ENCODE measurements around the gene SLC2A11.
"Not testable (repeated sequence)": the region's sequence is repeated elsewhere in the genome, so short reads cannot be mapped to it uniquely, and the experiment has no call there.

SLC2A11 gene

DNA sequence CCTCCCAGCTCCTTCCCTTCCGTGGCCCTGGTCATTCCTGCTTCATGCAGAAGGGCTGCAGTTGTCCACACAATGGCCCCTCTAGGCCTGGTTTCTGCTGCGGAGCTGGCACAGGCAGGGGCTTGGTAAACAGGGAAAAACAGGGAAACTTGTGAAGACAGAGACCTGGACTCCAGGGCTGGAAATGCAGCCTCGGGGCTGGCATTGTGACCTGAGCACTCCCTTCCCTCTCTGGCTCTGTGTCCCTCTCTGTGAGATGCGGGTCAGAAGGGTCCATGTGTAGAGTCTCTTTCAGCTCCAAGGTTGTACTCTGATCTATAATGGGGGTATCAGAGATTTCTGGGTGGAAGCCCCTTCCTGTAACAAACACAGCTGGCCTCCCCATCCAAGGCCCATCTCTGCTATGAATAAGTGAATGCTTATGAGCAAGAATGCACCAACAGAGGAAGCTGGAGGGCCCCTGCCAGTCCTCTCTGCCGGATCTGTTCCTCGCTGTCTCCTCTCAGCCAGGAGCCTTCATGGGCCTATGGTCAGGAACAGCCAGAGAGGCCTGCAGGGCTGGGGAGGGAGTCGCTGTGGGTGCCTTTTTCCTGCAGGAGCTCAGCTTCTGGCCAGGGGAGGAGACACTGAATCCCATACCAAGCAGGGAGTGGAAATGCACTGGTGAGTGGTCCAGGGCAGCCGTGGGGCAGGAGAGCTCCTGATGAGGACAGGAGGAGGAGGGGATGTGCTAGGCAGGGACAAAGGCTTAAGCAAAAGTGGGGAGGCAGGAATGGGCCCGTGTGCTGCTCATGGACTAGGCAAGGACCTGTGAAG lies 12.2 kb upstream of the SLC2A11 start:
- FAIRE-seq (peak; percentile 63), DNase-seq (ENCODE audit: insufficient read length, low spot score) (no peak)

DNA sequence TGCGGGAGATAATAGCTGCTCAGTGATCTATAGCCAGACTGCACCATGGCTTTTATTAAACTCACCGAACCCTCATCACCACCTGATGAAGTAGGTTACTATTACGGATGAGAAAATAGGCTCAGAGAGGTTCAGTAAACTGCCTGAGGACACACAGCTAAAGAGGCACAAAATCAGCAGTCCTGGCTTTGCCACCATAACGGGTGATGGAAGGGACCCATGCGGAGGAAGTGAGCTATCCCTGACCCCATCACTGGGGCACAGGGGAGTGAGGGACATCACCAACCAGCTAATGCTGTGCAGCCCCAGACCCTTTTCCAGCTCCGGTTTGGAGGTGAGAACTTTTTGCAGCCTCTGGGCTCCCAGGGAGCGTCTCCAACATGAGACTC lies 11.6 kb upstream of the SLC2A11 start:
- FAIRE-seq (no peak), DNase-seq (ENCODE audit: insufficient read length, low spot score) (no peak)

DNA sequence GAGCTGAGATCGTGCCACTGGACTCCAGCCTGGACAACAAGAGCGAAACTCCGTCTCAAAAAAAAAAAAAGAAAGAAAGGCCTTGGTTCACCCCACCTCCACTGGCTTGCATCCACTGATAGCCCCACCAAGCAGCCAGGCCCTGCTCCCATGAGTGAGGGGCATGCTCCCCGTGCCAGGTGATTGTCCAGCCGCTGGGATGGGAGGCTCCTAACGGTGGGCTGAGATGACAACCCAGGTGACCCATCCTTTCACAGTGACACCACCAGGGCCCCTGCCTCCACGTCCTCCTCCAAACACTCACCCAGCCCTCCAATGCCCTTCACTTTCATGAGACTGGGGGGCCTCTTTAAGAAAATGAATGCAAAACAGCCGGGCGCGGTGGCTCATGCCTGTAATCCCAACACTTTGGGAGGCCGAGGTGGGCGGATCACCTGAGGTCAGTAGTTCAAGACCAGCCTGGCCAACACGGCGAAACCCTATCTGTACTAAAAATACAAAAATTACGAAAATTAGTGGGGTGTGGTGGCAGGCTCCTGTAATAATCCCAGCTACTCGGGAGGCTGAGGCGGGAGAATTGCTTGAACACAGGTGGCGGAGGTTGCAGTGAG lies 10.3 kb upstream of the SLC2A11 start:
- DNase-seq (ENCODE audit: insufficient read length, low spot score) (no peak), FAIRE-seq (no peak)

DNA sequence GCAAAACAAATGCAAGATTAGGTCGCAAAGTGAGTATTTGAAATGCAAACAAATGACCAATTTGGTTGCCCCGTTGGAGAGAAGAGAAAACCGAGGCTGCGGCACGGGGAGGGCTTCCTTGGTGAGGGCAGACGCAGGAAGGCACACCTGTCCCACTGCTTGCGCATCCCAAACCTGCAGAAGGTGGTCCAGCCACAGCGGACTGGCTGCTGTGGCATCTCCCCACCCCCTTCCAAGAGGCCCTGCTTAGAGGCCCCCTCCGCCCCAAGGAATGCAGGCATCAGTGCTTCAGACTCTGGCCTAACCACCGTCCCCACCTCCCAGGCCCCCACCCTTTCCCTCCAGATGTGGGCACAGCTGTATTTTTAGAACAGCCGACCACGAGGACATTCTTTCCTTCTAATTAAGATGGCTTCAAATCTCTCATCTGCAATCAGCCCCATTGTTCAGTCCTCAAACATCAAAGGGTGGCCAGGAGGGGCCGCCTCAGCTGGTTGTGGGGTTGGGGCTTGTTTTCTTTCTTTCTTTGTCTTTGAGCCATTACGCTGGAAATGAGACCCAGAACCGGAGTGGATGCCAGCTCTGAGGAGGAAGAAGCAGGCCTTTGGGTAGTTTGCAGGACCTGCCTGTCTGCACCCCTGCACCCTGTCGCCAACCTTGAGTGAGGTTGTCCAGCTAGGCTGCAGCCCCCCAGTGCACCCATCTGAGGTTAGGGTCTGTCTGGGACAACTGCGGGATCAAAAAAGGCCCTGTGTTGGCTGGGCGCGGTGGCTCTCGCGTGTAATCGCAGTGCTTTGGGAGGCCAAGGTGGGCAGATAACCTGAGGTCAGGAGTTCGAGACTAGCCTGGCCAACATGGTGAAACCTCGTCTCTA lies 9.4 kb upstream of the SLC2A11 start:
- FAIRE-seq (peak; percentile 23), DNase-seq (ENCODE audit: insufficient read length, low spot score) (no peak)

DNA sequence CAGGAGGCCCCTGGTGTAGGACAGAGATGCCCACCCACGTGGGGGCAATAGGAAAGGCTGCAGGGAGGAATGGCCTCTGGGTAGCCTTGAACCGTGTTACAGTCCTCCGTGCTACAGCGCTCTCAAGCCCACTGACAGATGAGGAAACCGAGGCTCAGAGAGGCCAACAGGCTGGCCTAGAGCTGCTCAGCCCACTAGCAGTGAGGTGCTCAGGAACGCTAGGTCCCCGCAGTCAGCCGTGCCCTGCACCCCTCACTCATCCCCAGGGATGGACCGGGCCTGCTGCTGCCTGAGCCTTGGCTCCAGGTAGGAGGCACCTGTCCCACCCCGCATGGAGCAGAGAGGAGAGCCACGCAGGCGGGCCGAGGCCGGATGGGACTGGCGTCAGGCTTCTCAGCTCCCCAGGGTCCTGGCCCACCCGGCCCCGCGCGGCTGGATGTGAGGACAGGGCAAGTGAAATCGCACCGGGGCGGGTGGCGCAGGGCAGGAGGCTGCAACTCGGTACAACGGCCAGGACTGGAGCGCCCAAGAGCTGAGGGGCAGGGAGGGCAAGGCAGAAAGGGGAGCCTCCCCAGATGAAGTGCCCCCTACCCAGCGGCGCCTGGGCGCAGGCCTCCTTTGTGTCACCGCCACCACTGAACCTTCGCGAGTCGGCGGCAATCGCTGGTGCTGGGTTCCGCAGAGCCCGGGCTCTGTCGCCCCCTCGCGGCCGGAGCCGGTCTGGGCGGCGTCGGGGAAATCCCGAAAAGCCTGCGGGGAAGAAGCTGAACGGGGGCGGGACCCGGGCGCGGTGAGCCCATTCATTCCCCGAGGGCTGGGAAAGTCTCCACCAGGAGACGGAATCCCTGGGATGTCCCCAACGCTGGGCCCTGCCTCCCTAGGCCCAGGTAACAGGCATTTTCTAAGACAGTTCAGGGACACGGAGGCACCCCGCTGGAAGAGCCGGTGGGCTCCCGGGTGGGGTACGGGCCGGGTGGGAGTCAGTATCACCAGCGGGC lies 8.4 kb upstream of the SLC2A11 start:
- FAIRE-seq (peak; percentile 85), DNase-seq (ENCODE audit: insufficient read length, low spot score) (peak; percentile 77)

DNA sequence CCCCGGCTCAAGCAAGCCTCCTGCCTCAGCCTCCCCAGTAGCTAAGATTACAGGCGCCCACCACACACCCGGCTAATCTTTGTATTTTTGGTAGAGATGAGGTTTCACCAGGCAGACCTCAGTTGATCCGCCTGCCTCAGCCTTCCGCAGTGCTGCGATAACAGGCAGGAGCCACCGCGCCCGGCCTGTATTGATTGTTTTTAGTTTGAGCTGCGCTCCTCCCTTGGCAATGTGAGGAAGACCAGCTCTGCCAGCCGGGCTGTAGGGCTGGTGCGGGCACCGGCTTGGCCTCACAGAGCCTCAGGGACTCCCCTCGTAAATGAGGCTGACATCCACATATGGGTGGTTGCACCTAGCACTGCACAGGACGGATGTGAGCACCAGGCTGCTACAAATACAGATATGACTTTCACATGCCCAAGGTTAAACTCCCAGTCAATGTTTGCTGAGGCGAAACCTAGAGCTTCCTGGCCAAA lies 7.5 kb upstream of the SLC2A11 start:
- peak; percentile 91 for FAIRE-seq
- peak; percentile 62 for DNase-seq (ENCODE audit: insufficient read length, low spot score)

DNA sequence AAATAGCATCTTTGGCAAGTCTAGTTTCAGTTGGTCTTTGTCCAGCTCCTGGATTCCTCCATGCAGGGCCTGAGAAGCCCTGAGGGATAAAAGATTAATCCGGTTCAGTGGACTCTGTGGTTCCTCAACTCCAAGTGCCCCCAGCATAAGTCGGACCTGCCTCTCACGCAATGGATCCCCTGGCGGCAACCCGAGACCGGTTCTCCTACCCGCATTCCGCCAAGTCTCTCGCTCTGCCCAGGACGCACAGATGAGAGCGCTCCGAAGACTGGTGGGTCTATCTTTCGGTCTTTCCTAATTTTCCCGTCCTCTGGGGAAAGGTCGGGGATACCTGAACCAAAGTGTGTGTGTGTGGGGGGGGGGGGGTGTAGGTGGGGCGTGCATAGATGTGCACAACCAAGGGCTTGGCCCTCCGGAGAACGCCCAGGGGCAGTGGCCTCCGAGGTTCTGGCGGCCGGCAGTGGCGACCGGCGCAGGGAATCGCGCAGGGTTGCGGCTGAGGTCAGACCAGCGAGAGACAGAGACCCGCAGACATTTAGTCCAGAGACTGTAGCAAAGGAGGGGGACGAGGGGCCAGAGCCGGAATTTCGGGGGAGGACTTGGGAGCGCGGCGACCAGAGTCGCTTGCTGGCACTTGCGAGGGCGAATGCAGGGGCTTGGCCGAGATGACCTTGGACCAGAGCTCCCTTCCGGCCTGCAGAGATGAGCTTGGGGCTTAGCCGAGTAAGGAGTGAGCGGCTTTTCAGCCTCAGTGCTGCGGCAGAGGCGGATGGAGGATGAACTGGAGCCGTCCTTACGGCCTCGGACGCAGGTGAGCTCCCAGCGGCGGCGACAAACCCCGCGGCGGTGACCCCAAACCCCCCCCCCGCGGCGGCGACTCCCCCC lies 712 bp upstream of the SLC2A11 start:
- DNase-seq (ENCODE audit: insufficient read length, low spot score): peak; percentile 74
- no peak for FAIRE-seq

DNA sequence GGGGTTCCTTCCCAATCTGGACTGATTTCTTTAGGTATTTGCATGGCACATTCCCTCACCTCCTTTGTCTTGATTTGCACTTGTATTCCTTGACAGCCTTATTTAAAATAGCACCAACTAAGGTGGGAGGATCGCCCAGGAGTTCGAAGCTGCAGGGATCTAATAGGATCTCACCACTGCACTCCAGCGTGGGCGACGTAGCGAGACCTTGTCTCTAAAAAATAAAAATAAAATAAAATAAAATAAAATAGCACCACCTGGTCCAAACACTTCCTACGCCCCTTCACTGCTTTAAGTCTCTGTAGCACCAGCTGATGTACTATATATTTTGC lies 775 bp downstream of the SLC2A11 start:
- DNase-seq (ENCODE audit: insufficient read length, low spot score): no peak
- FAIRE-seq: no peak

DNA sequence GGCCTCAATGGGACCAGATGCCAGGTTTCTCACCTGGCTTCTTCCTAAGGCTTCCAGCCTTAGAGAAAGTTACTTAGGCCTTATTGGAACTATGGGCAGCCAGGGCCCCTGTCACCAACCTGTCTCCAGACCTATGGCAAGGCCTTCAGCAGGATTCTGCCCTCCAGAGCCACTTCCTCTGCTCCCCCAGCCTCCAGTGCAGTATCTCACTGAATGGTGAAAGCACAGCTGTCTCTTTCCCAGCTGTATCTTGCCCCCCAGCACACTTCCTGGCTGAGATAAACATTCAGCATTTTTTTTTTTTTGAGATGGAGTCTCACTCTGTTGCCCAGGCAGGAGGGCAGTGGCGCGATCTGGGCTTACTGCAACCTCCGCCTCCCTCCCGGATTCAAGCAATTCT lies 1.5 kb downstream of the SLC2A11 start:
- FAIRE-seq (no peak), DNase-seq (ENCODE audit: insufficient read length, low spot score) (no peak)

DNA sequence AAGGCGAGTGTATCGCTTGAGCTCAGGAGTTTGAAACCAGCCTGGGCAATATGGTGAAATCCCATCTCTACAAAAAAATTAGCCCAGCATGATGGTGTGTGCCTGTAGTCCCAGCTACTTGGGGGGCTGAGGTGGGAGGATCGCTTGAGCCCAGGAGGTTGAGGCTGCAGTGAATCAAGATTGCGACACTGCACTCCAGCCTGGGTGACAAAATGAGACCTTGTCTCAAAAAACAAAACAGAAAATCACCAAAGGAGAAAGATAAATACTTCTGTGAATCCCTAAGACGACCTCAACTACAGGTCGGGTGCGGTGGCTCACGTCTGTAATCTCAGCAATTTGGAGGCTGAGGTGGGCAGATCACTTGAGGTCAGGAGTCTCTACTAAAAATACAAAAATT lies 2.5 kb downstream of the SLC2A11 start:
- not testable (repeated sequence) for DNase-seq (ENCODE audit: insufficient read length, low spot score); FAIRE-seq

DNA sequence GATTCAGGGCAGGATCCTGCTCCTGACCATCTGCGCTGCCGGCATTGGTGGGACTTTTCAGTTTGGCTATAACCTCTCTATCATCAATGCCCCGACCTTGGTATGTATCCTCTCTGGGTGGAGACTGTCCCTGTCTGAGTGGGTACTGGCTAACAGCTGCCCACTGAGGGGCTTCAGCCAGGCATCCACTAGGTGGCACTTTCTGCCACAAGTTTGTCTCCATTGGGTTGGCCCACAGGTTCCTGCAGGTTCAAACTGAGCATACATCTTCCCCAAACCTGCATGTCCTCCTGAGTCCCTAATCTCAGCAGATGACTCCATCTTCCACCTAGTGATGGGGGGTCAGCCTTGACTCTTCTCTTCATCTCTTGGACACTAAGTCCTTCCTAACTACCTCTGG lies 4.4 kb downstream of the SLC2A11 start:
- DNase-seq (ENCODE audit: insufficient read length, low spot score) (no peak), FAIRE-seq (peak; percentile 82)

DNA sequence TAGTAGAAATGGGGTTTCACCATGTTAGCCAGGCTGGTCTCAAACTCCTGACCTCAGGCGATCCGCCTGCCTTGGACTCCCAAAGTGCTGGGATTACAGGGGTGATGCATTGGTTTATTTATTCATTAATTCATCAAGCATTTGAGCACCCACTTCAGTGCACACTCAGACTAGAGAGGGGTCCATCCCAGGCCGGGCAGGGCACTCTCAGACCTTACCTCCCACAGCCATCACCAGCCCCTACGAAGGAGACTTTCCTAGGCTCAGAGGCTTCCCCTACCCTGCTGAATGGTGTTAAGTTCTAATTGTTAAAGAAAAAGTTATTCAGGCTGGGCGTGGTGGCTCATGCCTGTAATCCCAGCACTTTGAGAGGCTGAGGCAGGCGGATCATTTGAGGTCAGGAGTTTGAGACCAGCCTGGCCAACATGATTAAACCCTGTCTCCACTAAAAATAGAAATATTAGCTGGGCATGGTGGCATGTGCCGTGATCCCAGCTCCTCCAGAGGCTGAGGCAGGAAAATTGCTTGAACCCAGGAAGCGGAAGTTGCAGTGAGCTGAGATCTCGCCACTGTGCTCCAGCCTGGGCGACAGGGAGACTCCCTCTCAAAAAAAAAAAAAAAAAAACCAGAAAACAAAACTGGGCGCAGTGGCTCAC lies 7.0 kb downstream of the SLC2A11 start:
- DNase-seq (ENCODE audit: insufficient read length, low spot score); FAIRE-seq: not testable (repeated sequence)

DNA sequence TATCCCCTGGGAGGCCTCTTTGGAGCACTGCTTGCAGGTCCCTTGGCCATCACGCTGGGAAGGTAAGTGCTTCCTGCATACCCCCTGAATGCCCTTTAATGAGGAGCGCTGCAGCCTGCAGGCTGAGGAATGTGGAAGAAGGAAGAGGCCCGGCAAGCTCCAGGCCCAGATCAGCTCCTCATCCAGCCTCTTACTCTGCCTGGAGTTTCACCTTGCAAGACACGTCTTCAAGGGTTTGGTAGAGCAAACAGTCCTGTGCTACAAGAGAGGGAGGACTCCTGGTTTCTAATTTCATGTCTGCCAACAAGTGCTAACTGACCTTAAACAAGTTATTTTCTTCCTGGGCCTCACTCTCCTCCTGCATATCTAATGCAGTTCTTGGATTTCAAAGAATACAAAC lies 10.9 kb downstream of the SLC2A11 start:
- DNase-seq (ENCODE audit: insufficient read length, low spot score) (no peak), FAIRE-seq (no peak)

DNA sequence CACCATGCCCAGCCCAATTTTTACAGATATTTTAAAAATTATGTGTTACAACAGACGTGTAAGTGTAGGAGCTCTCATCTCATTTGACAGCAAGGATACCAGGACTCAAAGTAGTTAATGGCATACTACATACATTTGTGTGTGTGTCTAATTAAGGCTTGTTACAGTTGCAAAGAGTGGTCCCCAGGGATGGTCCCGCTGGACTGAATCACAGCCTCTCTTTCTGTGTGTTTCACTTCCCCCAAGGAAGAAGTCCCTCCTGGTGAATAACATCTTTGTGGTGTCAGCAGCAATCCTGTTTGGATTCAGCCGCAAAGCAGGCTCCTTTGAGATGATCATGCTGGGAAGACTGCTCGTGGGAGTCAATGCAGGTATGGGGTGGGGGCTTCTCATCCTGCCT lies 17.2 kb downstream of the SLC2A11 start:
- FAIRE-seq: no peak

DNA sequence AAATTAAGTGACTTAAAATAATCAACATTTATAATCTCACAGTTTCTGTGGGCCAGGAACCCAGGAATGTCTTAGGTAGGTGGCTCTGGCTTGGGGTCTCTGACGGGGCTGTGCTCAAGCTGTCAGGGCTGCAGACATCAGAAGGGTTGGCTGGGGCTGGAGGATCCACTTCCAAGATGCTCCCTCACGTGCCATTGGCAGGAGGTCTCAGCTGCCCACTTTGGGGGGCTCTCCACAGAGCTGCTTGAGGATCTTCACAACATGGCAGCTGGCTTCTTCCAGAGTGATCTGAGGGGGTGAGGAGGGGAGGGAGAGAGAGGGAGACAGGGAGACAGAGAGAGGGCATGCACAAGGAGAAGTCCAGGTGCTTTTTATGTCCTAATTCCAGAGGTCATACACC lies 18.1 kb downstream of the SLC2A11 start:
- DNase-seq (ENCODE audit: insufficient read length, low spot score): no peak
- no peak for FAIRE-seq

More for the DNA sequence above, 17.2 kb downstream of the SLC2A11 start:
- no peak for DNase-seq (ENCODE audit: insufficient read length, low spot score)

DNA sequence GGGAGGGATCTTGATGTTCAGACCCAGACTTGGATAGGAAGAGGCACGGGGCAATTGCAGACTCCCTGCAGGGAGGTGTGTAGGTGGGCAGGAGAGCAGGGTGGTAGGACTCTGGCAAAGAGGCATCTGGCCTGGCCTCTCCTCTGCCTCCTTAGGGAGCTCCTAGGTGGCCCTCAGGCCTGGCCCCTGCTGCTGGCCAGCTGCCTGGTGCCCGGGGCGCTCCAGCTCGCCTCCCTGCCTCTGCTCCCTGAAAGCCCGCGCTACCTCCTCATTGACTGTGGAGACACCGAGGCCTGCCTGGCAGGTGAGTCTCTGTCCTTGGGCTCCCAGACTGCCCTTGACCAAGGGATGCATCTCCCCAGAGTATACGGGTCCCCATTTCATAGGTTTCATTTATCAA lies 19.9 kb downstream of the SLC2A11 start:
- FAIRE-seq (no peak), DNase-seq (ENCODE audit: insufficient read length, low spot score) (no peak)

DNA sequence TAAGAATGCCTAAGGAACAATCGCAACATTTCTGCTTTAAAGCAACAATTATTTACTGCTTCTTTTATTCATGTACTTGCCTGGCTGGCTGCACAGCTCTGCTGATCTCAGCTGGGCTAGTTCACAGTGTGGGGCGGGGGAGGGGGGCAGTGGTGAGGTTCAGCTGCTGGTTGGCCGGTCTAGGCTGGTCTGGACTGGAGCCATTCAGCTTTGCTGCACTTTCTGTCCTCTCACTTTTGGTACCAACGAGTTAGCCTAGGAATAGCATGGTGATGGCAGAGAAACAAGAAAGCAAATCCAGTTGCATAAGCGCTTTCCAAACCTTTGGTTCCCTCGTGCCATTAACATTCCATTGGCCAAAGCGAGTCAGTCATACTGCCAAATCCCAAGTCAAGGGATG lies 20.5 kb downstream of the SLC2A11 start:
- no peak for DNase-seq (ENCODE audit: insufficient read length, low spot score)
- no peak for FAIRE-seq

DNA sequence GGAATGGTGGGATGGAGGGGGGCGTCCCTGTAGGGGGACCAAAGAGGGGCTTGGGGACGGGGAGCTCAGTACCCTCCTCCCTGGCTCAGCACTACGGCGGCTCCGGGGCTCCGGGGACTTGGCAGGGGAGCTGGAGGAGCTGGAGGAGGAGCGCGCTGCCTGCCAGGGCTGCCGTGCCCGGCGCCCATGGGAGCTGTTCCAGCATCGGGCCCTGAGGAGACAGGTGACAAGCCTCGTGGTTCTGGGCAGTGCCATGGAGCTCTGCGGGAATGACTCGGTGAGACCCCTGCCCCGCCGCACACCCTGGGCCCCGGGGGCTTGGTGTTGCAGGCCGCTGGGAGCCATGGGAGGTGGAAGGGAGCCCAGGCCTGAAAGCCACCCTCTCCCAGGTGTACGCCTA lies 24.7 kb downstream of the SLC2A11 start:
- FAIRE-seq: no peak
- DNase-seq (ENCODE audit: insufficient read length, low spot score): no peak

DNA sequence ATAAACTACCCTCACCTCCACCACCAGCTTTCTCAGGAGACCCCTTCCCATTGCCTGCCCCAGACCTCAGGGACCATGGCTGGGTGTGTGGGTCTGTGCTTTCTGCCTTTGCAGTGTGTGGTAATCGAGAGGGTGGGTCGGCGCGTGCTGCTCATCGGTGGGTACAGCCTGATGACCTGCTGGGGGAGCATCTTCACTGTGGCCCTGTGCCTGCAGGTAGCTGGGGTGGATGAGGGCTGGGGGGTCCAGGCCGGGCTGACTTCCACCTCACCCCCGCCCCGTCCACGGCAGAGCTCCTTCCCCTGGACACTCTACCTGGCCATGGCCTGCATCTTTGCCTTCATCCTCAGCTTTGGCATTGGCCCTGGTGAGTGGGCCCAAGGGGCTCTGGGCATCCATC lies 26.0 kb downstream of the SLC2A11 start:
- DNase-seq (ENCODE audit: insufficient read length, low spot score) (no peak), FAIRE-seq (no peak)

Data from GM19239 (cell line).